Testis (tissue), 3 donors: ENCODE data around the gene PROB1. TPM values are rescaled to one million over a fixed set of nuclear protein-coding genes. Genes with fewer than 3 reads are reported as not detected.
A peak's percentile ranks its signal among the peaks of the same experiment; 100 is the strongest.

Experiments used
- DNase-seq: peaks from one replicate; pipeline ENCODE4 v3.0.0-alpha.2; 2019
- H3K27ac ChIP-seq, 2 donors: fragments of 200-600 bp; sonication (generic); one replicate each; pipeline ENCODE4 v1.5.1; 2019
- H3K27me3 ChIP-seq: fragments of 200-600 bp; sonication (generic); one replicate; pipeline ENCODE4 v1.5.1; 2019
- H3K36me3 ChIP-seq: fragments of 200-600 bp; sonication (generic); one replicate; pipeline ENCODE4 v1.5.1; 2017; ENCODE audit warnings: low read depth; ENCODE audit errors: missing control alignments
- H3K4me1 ChIP-seq: fragments of 200-600 bp; sonication (generic); one replicate; pipeline ENCODE4 v1.5.1; 2019
- H3K4me3 ChIP-seq, 2 donors: fragments of 200-600 bp; sonication (generic); one replicate each; pipeline ENCODE4 v1.5.1; 2017 to 2019
- H3K9me3 ChIP-seq: fragments of 200-600 bp; sonication (generic); one replicate; pipeline ENCODE4 v1.5.1; 2017
- POLR2A ChIP-seq: fragments of 450-650 bp; IDR thresholded peaks from one replicate; pipeline ENCODE4 v1.6.1; 2017; ENCODE audit warnings: antibody characterized with exemption, mild to moderate bottlenecking, moderate library complexity
- whole genome bisulfite sequencing, 2 donors: methylation state at CpG; one replicate each; pipeline ENCODE4 v1.1.5; 2018; 5-methylcytosine and 5-hydroxymethylcytosine counted together
- intact Hi-C: fragments of 100-400 bp; cut with DNase I; formaldehyde crosslinking; loops from one replicate; pipeline ENCODE4 v1.15.1; 2023; ENCODE audit warnings: low total_unique reads
- polyA plus RNA-seq: library from polyadenylated mRNA; stranded (reverse); fragments of 350-450 nt; fragmentation: Illumina TruSeq; extraction: RNeasy Lipid Tissue Mini Kit (QIAGEN cat#74804); gene quantifications from one replicate; pipeline ENCODE4 v1.2.3, GENCODE V29; 2014; ENCODE audit warnings: low read depth, low replicate concordance; ENCODE audit not compliant: insufficient read depth
- total RNA-seq, 2 donors: library from RNA; depleted of rRNA; stranded (reverse); fragments of >200 nt; gene quantifications; one replicate each; pipeline ENCODE4 v1.2.3, GENCODE V29; 2016
- TF ChIP-seq, protein P1 (sequence below), 3 experiments: fragments of 450-650 bp in 2 of 3; fragments of 200-600 bp in 1 of 3; sonication (generic) in 1 of 3; IDR thresholded peaks; one replicate each; pipeline ENCODE4 v1.5.1; 2016 to 2019; ENCODE audit warnings: antibody characterized with exemption in 3 of 3, mild to moderate bottlenecking in 2 of 3, moderate library complexity in 1 of 3

The PROB1 gene
- total and polyA plus RNA-seq, 3 donors from 2014 or later = 1.5 to 3.6 (median 2.7) TPM

GRCh38 chr5:139426203-139426885, 31.4 kb upstream of the PROB1 start:
- Histone ChIP-seq H3K27me3 (no peaks in the 10 kb centered on the region), H3K36me3 (no peaks in the 10 kb centered on the region), H3K27ac (no peak overlapping the region), H3K4me1 (no peaks in the 10 kb centered on the region), H3K4me3 (no peak overlapping the region), H3K9me3 (no peaks in the 10 kb centered on the region)
- intact Hi-C loops = loop anchor here (10.0 kb wide), 1 partner anchor 88 kb away; no protein-coding TSS in a partner anchor
- WGBS, 2 donors = 70 to 83% methylated on average over 8 of the region's 8 CpGs
- no peak for DNase-seq
- TF ChIP-seq, protein P1, sequence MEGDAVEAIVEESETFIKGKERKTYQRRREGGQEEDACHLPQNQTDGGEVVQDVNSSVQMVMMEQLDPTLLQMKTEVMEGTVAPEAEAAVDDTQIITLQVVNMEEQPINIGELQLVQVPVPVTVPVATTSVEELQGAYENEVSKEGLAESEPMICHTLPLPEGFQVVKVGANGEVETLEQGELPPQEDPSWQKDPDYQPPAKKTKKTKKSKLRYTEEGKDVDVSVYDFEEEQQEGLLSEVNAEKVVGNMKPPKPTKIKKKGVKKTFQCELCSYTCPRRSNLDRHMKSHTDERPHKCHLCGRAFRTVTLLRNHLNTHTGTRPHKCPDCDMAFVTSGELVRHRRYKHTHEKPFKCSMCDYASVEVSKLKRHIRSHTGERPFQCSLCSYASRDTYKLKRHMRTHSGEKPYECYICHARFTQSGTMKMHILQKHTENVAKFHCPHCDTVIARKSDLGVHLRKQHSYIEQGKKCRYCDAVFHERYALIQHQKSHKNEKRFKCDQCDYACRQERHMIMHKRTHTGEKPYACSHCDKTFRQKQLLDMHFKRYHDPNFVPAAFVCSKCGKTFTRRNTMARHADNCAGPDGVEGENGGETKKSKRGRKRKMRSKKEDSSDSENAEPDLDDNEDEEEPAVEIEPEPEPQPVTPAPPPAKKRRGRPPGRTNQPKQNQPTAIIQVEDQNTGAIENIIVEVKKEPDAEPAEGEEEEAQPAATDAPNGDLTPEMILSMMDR (IDR thresholded peaks at IDR 0.05) = no peak
- TF ChIP-seq POLR2A = no peak

GRCh38 chr5:139425497-139425896, 30.6 kb upstream of the PROB1 start:
- no peak for TF ChIP-seq POLR2A
- TF ChIP-seq, protein P1 (IDR thresholded peaks at IDR 0.05) = no peak
- intact Hi-C loops = loop anchor here (10.0 kb wide), 1 partner anchor 89 kb away; no protein-coding TSS in a partner anchor
- Histone ChIP-seq H3K4me3 (no peak overlapping the region), H3K9me3 (no peaks in the 10 kb centered on the region), H3K36me3 (no peaks in the 10 kb centered on the region), H3K27me3 (no peaks in the 10 kb centered on the region), H3K27ac (no peak overlapping the region), H3K4me1 (no peaks in the 10 kb centered on the region)
- 93 to 98% methylated on average over 5 of the region's 5 CpGs for WGBS, 2 donors
- no peak for DNase-seq

DNA sequence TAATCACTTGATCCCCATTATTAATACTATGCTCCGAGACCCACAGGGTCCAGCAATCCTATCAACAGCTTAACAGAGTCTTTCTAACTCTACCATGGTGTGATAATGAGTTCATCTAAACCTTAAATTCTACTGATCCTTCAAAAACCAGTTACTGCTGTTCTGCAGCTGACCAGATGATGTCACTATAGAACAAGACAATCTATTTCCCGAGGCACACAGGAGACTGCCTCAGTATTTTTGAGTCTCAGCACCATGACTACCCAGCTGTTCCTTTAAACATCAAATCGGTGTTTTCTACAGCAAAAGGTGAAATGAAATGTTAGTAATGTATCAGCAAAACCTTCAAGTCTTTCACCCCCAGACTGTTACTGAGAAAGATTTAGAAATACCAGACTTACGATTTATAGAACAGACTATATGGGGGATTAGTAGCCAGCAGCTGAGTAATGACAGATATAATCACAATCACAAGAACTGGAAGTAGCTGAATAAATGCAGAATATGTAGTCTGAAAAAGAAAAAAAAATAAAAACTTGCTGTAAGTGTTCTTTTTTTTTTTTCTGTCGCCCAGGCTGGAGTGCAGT, 27.5 kb upstream of the PROB1 start:
- H3K36me3 ChIP-seq = no peaks in the 10 kb centered on the region
- peak; percentile 69 for DNase-seq
- WGBS, 2 donors = 49 to 50% methylated on average over 5 of the region's 5 CpGs
- no peaks in the 10 kb centered on the region for H3K27me3 ChIP-seq
- H3K4me1 ChIP-seq = no peaks in the 10 kb centered on the region
- TF ChIP-seq, protein P1 (IDR thresholded peaks at IDR 0.05) = peak; percentile 62 to 79 (median 72)
- no peak for TF ChIP-seq POLR2A
- no peaks in the 10 kb centered on the region for H3K9me3 ChIP-seq
- no peak overlapping the region for H3K4me3 ChIP-seq
- no peak overlapping the region for H3K27ac ChIP-seq
- intact Hi-C loops = loop anchor here (10.0 kb wide), 1 partner anchor 92 kb away; no protein-coding TSS in a partner anchor

DNA sequence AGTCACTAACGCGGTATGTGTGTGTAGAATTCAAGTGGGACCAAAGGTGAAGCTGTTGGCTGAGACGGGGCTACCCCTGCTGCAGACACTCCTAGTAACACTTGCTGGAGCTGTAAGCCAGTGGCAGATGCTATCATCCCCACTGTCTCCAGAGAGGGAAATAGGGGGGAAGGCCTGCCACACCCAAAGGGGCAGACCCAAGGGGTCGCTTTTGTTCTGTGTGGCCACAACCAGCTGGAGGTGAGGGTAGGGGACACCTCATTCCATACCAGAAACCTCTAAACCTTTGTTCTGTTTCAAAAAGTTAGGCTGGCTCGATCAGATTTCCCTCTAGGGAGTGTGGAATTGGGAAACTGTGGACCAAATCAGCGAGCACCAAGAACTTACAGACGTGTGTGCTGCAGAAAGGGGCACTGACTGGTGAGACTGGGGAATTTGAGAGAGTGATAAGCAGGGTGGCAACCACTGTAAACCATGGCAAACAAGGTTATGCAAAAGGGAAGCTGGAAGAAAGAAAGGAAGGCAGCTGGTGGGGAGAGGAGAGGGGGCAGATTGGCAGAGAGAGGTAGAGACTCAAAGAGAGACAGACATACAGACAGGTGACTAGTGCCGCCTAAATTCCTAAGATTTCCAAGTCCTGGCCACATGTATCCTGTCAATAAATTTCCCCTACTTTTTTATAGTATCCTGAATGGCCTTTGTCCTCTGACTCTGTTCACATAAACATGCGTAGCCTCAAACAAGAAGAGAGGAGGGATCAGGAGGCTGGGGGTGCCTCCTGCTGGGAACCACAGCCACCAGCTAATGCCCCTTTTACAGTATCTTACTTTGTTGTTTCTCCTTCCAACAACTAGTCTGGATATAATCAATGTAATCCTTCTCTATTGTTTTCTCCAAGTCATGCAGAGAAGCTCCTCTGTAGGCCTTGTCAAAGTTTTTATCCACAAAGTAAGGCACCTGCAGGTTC, 24.6 kb upstream of the PROB1 start:
- DNase-seq = no peak
- intact Hi-C loops = loop anchor here (10.0 kb wide), 1 partner anchor 95 kb away; no protein-coding TSS in a partner anchor
- H3K9me3 ChIP-seq = no peaks in the 10 kb centered on the region
- H3K36me3 ChIP-seq = no peaks in the 10 kb centered on the region
- no peaks in the 10 kb centered on the region for H3K27me3 ChIP-seq
- 87 to 89% methylated on average over 9 of the region's 9 CpGs for WGBS, 2 donors
- no peak overlapping the region for H3K4me3 ChIP-seq
- no peak overlapping the region for H3K27ac ChIP-seq
- H3K4me1 ChIP-seq = peaks cover 10% of the 10 kb centered on the region
- TF ChIP-seq, protein P1 (IDR thresholded peaks at IDR 0.05) = no peak
- TF ChIP-seq POLR2A = no peak
